HEK293T (cell line): ENCODE results near the gene TTC33.

ENCODE experiments used
- ARNT ChIP-seq: fragments of 450-650 bp; IDR thresholded peaks from 2 replicates; pipeline ENCODE4 v1.6.1; 2017; ENCODE audit warnings: mild to moderate bottlenecking
- CTBP1 ChIP-seq: fragments of 450-650 bp; IDR thresholded peaks from 2 replicates; pipeline ENCODE4 v1.6.1; 2016; ENCODE audit warnings: borderline replicate concordance
- FOXA1 ChIP-seq: fragments of 450-650 bp; IDR thresholded peaks from 2 replicates; pipeline ENCODE4 v1.6.1; 2016; ENCODE audit warnings: mild to moderate bottlenecking
- FOXK2 ChIP-seq: fragments of 450-650 bp; IDR thresholded peaks from 2 replicates; pipeline ENCODE4 v1.6.1; 2016; ENCODE audit warnings: mild to moderate bottlenecking
- FOXM1 ChIP-seq: fragments of 450-650 bp; IDR thresholded peaks from 2 replicates; pipeline ENCODE4 v1.6.1; 2017; ENCODE audit warnings: mild to moderate bottlenecking, borderline replicate concordance
- LEF1 ChIP-seq: fragments of 450-650 bp; IDR thresholded peaks from 2 replicates; pipeline ENCODE4 v1.6.1; 2017; ENCODE audit warnings: mild to moderate bottlenecking, borderline replicate concordance
- NFRKB ChIP-seq: fragments of 450-650 bp; IDR thresholded peaks from 2 replicates; pipeline ENCODE4 v1.6.1; 2016; ENCODE audit warnings: mild to moderate bottlenecking, moderate library complexity
- SP1 ChIP-seq: fragments of 450-650 bp; IDR thresholded peaks from 2 replicates; pipeline ENCODE4 v1.6.1; 2017
- SUZ12 ChIP-seq: fragments of 450-650 bp; IDR thresholded peaks from 2 replicates; pipeline ENCODE4 v1.6.1; 2016; ENCODE audit warnings: mild to moderate bottlenecking
- TF ChIP-seq, protein P1 (sequence below): fragments of 450-650 bp; IDR thresholded peaks from 2 replicates; pipeline ENCODE4 v1.6.1; 2016

GRCh38 chr5:40655138-40655537 is 100.6 kb downstream of the TTC33 start:
- TF ChIP-seq FOXM1 (no peak), FOXA1 (no peak), NFRKB (no peak), SP1 (no peak), SUZ12 (no peak), FOXK2 (no peak), LEF1 (no peak), ARNT (no peak), CTBP1 (no peak)
- TF ChIP-seq, protein P1, sequence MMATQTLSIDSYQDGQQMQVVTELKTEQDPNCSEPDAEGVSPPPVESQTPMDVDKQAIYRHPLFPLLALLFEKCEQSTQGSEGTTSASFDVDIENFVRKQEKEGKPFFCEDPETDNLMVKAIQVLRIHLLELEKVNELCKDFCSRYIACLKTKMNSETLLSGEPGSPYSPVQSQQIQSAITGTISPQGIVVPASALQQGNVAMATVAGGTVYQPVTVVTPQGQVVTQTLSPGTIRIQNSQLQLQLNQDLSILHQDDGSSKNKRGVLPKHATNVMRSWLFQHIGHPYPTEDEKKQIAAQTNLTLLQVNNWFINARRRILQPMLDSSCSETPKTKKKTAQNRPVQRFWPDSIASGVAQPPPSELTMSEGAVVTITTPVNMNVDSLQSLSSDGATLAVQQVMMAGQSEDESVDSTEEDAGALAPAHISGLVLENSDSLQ: no peak
